Fibroblast of lung (primary cell): ENCODE data around the gene LHFPL2.

Experiments
- EZH2 ChIP-seq: IDR thresholded peaks from 2 replicates; pipeline ENCODE4 v1.5.1; 2012; ENCODE audit warnings: low read length, control low read depth, mild to moderate bottlenecking; ENCODE audit errors: missing control alignments
- TF ChIP-seq, protein P1 (sequence below), 2 donors: IDR thresholded peaks in 1 of 2; conservative IDR thresholded peaks in 1 of 2; 1 replicate in 1 of 2; 2 replicates in 1 of 2; pipeline ENCODE4 v1.5.1; 2011 to 2012; ENCODE audit warnings: low read length in 2 of 2, control low read depth in 1 of 2, inconsistent platforms in 1 of 2, low read depth in 1 of 2, mild to moderate bottlenecking in 1 of 2

DNA sequence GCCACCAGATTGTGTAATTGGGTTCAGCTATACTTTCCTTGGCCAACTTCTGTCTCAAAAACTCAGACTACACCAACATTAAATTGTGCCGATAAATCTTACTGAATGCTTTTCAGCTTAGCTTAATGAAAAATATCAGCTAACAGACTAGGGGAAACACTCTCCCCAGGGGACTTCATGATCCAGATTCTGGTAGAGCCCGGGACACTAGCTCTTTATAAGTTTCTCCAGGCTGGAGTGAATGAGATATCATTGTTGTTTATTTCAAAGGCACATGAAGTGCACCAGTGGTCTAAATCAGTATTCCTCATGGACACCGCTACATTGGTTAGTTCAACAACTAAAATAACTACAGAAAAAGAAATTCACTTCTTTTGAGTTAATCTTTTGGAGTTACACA is 10.5 kb upstream of the LHFPL2 start:
- TF ChIP-seq, protein P1, sequence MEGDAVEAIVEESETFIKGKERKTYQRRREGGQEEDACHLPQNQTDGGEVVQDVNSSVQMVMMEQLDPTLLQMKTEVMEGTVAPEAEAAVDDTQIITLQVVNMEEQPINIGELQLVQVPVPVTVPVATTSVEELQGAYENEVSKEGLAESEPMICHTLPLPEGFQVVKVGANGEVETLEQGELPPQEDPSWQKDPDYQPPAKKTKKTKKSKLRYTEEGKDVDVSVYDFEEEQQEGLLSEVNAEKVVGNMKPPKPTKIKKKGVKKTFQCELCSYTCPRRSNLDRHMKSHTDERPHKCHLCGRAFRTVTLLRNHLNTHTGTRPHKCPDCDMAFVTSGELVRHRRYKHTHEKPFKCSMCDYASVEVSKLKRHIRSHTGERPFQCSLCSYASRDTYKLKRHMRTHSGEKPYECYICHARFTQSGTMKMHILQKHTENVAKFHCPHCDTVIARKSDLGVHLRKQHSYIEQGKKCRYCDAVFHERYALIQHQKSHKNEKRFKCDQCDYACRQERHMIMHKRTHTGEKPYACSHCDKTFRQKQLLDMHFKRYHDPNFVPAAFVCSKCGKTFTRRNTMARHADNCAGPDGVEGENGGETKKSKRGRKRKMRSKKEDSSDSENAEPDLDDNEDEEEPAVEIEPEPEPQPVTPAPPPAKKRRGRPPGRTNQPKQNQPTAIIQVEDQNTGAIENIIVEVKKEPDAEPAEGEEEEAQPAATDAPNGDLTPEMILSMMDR (conservative IDR thresholded peaks at IDR 0.05 in 1 of 2, IDR thresholded peaks at IDR 0.05 in 1 of 2; ENCODE audit: low read depth in 1 of 2, low read length in 2 of 2), result no peak
- TF ChIP-seq EZH2, result no peak
